CD4-positive, alpha-beta T cell treated with Interleukin-2 at 100 ng/mL for 4 hours (primary cell): ENCODE results near the gene PLVAP.
A peak's percentile ranks its signal among the peaks of the same experiment; 100 is the strongest.
"Not testable (repeated sequence)": the region's sequence is repeated elsewhere in the genome, so short reads cannot be mapped to it uniquely, and the experiment has no call there.

Experiments used
- DNase-seq: peaks from one replicate; pipeline ENCODE4 v3.0.0-alpha.2; 2020; ENCODE audit warnings: low spot score

The PLVAP gene

GRCh38 chr19:17398902-17399527, 21.9 kb upstream of the PLVAP start:
- no peak for DNase-seq

GRCh38 chr19:17394891-17395415, 17.8 kb upstream of the PLVAP start:
- DNase-seq, result peak; percentile 77

- no peak for DNase-seq
These were observed 16.8 kb upstream of the PLVAP start, which contains the start of gene CCDC194 for GRCh38 chr19:17393914-17394313. Gene CCDC194 (minus strand): TSS chr19:17394196. CDS start chr19:17394158, 38 bp downstream.

- DNase-seq, result no peak
These were observed 15.9 kb upstream of the PLVAP start for GRCh38 chr19:17393002-17393401.

GRCh38 chr19:17391371-17392151, 14.4 kb upstream of the PLVAP start:
- no peak for DNase-seq

GRCh38 chr19:17390665-17391370, 13.7 kb upstream of the PLVAP start:
- peak; percentile 81 for DNase-seq

GRCh38 chr19:17389957-17390664, 13.0 kb upstream of the PLVAP start:
- no peak for DNase-seq

GRCh38 chr19:17389288-17389687, 12.1 kb upstream of the PLVAP start:
- no peak for DNase-seq

GRCh38 chr19:17385878-17386611, 8.9 kb upstream of the PLVAP start:
- peak; percentile 53 for DNase-seq

- no peak for DNase-seq
These were observed 3.4 kb upstream of the PLVAP start for GRCh38 chr19:17380426-17381138.

- DNase-seq, result no peak
These were observed 2.1 kb upstream of the PLVAP start for GRCh38 chr19:17379221-17379631.

- DNase-seq, result no peak
These were observed 1.1 kb upstream of the PLVAP start for GRCh38 chr19:17378271-17378670.

GRCh38 chr19:17370026-17370587, 7.0 kb downstream of the PLVAP start:
- DNase-seq, result no peak

- DNase-seq, result no peak
These were observed 11.8 kb downstream of the PLVAP start for GRCh38 chr19:17365361-17365760.

- not testable (repeated sequence) for DNase-seq
These were observed 13.1 kb downstream of the PLVAP start for GRCh38 chr19:17363852-17364605.

GRCh38 chr19:17359905-17360800, 17.0 kb downstream of the PLVAP start:
- DNase-seq, result no peak

GRCh38 chr19:17358395-17358794, 18.7 kb downstream of the PLVAP start:
- no peak for DNase-seq

GRCh38 chr19:17357724-17358123, 19.4 kb downstream of the PLVAP start:
- DNase-seq, result no peak
